T-helper 2 cell treated with Interferon-gamma antibody and Interleukin-4, amounts not matched to agents 5 μg/mL and 100 μg/mL, for 36 hours (primary cell): ENCODE data around the gene NPHS2.
"Not testable (repeated sequence)": the region's sequence is repeated elsewhere in the genome, so short reads cannot be mapped to it uniquely, and the experiment has no call there.

Experiments used
- DNase-seq: peaks from one replicate; pipeline ENCODE4 v3.0.0; 2021; ENCODE audit warnings: low spot score
- H3K27ac Mint-ChIP-seq: one replicate; pipeline ENCODE4 v1.8.0; 2021; ENCODE audit warnings: mild to moderate bottlenecking, mixed read lengths
- H3K27me3 Mint-ChIP-seq: one replicate; pipeline ENCODE4 v1.8.0; 2021; ENCODE audit warnings: low read depth, mixed read lengths
- H3K36me3 Mint-ChIP-seq: one replicate; pipeline ENCODE4 v1.8.0; 2021; ENCODE audit warnings: low read depth, mixed read lengths
- H3K4me1 Mint-ChIP-seq: one replicate; pipeline ENCODE4 v1.8.0; 2021; ENCODE audit warnings: low read depth, mixed read lengths
- H3K4me3 Mint-ChIP-seq: one replicate; pipeline ENCODE4 v1.8.0; 2022; ENCODE audit warnings: mild to moderate bottlenecking, moderate library complexity, mixed read lengths
- H3K9me3 Mint-ChIP-seq: one replicate; pipeline ENCODE4 v1.8.0; 2021; ENCODE audit warnings: mixed read lengths

NPHS2 gene

DNA sequence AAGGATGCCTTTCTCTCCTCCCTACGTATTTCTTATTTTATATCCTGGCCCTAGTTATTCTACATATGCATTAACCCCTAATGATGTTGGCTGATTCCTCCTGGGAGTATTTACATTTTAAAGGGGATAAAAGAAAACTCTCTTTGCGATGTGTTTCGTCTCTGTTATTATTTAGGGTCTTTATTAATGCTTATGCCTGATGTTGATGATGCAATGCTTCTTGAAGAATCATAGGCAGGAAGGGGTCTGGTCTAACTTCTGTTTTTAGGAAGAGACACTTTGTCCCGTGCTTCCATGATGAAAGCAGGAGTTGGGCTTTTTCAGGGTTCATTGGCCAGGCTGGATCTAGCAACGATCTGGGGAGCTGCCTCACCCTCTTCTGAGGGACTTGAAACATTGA lies 761 bp upstream of the NPHS2 start:
- Mint-ChIP-seq H3K27ac (no peak overlapping the region), H3K36me3 (no peaks in the 10 kb centered on the region), H3K27me3 (peaks cover 42% of the 10 kb centered on the region), H3K4me1 (no peaks in the 10 kb centered on the region), H3K4me3 (no peak overlapping the region), H3K9me3 (no peaks in the 10 kb centered on the region)
- no peak for DNase-seq

DNA sequence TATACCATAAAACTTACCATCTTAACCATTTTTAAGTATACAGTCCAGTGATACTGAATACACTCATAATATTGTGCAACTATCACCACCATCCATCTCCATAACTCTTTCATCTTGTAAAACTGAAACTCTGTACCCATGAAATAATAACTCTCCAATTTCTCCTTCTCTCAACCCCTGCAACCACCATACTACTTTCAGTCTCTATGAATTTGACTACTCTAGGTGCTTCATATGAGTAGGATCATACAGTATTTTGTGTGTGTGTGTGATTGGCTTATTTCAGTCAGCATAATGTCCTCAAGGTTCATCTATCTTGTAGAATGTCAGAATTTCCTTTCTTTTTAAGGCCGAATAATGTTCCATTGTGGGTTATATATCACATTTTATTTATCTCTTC lies 17.7 kb downstream of the NPHS2 start:
- no peaks in the 10 kb centered on the region for H3K4me1 Mint-ChIP-seq
- H3K9me3 Mint-ChIP-seq = no peaks in the 10 kb centered on the region
- H3K4me3 Mint-ChIP-seq = no peak overlapping the region
- H3K27me3 Mint-ChIP-seq = no peaks in the 10 kb centered on the region
- DNase-seq = no peak
- no peak overlapping the region for H3K27ac Mint-ChIP-seq
- H3K36me3 Mint-ChIP-seq = no peaks in the 10 kb centered on the region

DNA sequence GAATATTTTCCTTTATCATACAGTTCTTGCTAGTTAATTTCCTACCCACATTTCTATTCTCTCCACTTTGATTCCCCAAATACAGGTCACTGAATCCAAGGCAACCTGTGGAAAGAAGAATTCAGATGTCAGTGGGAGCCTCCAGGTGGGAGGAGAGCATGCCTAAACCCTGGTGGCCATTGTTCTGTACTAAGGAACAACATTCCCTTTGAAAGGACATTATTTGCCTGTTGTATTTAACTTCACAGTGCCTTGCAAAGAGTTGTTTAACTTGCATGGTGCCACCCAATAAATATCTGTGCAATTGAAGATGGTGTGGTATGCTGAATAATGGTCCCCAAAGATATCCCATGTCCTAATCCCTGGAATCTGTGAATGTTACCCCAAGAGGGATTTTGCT lies 21.3 kb downstream of the NPHS2 start:
- H3K9me3 Mint-ChIP-seq = no peaks in the 10 kb centered on the region
- H3K27me3 Mint-ChIP-seq = no peaks in the 10 kb centered on the region
- no peak for DNase-seq
- no peaks in the 10 kb centered on the region for H3K4me1 Mint-ChIP-seq
- H3K36me3 Mint-ChIP-seq = no peaks in the 10 kb centered on the region
- no peak overlapping the region for H3K27ac Mint-ChIP-seq
- H3K4me3 Mint-ChIP-seq = no peak overlapping the region

DNA sequence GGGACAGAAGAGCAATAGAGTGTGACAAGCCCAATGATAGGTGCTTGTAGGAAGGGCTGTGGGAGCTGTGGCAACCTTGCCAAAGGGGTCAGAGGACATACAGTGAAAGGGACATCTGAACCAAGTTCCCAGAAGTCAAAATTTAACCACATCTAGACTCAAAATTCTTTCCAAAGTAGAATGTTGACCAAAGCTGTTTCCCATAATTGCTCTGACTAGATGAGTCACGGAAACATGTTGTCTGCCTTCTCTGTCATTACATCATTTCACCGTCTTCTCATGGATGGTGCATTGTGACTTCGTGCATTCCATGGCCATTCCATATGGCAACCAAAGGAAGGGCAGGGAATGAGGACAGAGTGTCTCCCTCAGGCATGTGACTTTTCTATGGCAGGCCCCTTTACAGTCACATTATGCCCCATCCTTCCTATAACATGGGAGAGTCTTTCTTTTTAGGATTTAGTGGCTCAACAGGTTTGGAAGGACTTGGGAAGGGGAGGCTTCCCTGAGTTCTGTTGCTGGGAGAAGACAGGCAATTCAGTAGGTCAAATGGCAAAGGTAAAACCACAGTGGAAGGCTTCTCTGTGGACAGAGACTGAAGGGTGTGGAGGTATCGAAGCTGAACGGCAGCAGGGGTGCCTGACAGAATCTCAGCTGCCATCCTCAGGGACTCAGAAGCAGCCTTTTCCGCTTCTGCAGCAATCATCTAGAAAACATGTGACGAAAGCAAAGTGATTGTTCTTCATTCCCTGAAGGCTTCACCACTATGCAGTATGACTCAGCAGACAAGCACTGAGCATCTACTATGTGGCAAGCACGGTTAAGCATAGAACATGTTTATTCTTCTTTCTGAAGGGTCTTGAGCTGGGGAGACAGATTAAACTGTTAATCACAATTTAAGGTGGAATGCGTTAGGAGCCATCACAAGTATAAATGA lies 24.7 kb downstream of the NPHS2 start:
- Mint-ChIP-seq H3K9me3 (no peaks in the 10 kb centered on the region), H3K36me3 (no peaks in the 10 kb centered on the region), H3K4me3 (no peak overlapping the region), H3K27me3 (no peaks in the 10 kb centered on the region), H3K4me1 (no peaks in the 10 kb centered on the region), H3K27ac (no peak overlapping the region)
- no peak for DNase-seq

DNA sequence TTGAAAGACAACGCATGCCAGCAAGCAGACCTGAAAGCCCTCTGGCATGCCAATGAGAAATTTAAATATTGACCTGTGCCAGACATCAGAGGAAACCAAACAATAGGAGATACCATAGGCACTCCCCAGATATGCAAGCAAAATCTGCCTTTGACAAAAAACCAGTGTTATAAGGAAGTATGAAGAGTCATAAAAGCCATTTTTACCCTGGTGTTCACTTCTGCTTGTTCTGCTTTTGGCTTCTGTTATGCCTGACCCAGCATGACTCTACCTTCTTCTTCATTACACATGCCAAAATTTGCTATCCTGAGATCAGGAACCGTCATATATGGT lies 26.4 kb downstream of the NPHS2 start:
- Mint-ChIP-seq H3K4me1 (no peaks in the 10 kb centered on the region), H3K27me3 (no peaks in the 10 kb centered on the region), H3K9me3 (no peaks in the 10 kb centered on the region), H3K27ac (no peak overlapping the region), H3K36me3 (no peaks in the 10 kb centered on the region), H3K4me3 (no peak overlapping the region)
- DNase-seq = no peak

DNA sequence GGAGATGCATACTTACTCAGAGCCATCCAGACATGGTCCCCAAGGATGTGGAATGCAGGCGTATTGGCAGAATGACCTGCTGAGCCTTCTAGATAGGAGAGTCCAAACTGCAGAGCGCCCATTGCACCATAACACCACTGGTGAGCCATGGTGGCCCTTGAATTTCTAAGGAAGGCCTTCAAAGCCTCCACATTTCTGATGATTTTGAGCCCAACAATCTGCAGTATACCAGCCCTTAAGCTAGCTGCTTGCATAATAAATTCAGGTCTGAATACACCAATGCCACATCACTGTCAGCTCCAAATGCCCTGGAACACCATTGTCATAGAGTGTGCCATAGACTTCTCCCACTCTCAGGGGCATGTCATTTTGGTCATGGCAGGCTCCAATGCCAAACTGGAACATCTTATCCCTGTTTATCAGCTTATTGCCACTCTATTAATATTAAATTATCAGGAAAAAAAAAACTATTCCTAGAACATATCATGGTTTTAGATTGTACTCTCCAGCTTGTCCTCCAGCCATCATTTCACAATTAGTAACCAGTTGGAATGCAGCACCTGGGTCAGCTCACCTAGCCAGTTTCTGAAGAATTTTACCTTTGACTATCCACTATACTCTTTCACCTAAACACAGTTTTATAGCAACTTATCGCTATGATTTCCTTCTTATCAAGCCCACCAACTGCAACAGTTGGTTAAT lies 26.9 kb downstream of the NPHS2 start:
- H3K27me3 Mint-ChIP-seq = no peaks in the 10 kb centered on the region
- no peaks in the 10 kb centered on the region for H3K4me1 Mint-ChIP-seq
- H3K4me3 Mint-ChIP-seq = no peak overlapping the region
- no peak for DNase-seq
- H3K36me3 Mint-ChIP-seq = no peaks in the 10 kb centered on the region
- no peaks in the 10 kb centered on the region for H3K9me3 Mint-ChIP-seq
- H3K27ac Mint-ChIP-seq = no peak overlapping the region

DNA sequence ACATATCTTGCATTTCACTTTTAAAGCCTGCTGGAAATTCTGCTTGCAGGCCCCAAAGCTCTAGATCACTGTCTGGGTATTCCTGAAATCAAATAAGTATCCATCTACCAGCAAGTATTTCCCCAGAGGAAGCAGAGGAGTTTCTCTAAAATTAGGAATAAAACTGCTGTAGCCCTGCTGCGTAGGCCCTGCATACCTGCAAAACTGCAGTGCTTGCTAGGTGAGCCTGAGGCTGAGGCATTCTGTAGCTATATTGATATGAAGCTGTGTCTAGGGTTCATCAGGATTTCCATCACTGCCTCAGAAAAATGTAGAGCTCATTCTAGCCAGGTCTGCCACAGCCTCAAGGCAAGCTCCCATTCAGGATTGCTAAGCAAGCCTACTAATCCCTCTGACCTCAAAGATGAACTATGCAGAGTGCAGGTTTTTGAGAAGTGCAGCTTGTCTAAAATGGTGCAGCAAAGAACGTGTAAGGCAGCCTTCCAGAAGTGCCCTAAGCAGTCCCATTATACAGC lies 28.7 kb downstream of the NPHS2 start:
- Mint-ChIP-seq H3K27me3 (no peaks in the 10 kb centered on the region), H3K9me3 (no peaks in the 10 kb centered on the region), H3K4me3 (no peak overlapping the region), H3K36me3 (no peaks in the 10 kb centered on the region), H3K27ac (no peak overlapping the region), H3K4me1 (no peaks in the 10 kb centered on the region)
- DNase-seq = no peak

DNA sequence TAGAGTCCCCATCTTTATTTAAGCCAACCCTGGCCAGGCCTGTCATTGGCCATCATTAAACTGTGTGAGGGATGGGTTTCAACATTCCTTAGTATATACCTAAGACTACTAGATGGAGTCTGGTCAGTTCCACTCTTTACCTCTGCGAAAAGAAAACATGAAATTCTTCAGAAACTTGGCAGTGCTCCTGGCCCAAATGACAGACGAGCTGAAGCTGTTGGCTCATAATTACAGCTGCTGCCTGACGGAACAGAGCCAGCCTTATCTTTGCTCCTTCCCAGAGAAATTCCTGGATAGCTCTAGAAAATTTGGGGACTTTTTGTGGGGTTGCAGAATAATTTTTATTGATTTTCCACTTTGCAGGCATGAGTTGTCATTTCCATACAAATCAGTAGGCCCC lies 30.4 kb downstream of the NPHS2 start:
- no peaks in the 10 kb centered on the region for H3K4me1 Mint-ChIP-seq
- H3K27me3 Mint-ChIP-seq = no peaks in the 10 kb centered on the region
- no peaks in the 10 kb centered on the region for H3K36me3 Mint-ChIP-seq
- no peak overlapping the region for H3K27ac Mint-ChIP-seq
- DNase-seq = no peak
- no peaks in the 10 kb centered on the region for H3K9me3 Mint-ChIP-seq
- no peak overlapping the region for H3K4me3 Mint-ChIP-seq

DNA sequence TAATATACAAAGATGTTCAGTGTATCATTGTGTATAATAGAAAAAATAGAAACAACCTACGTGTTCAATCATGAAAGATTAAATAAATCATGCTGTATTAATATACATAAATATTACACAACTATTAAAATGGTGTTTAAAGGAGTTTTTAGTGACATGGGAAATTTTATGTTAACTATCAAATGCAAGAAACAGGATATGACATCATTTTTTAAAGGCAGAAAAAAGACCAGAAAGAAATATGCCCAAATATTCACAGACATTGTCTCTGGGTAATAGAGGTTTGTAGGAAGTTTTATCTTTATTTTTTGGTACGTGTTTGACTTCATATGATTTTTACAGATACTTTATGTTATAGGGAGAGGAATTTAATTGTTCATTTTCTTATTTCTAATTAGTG lies 34.0 kb downstream of the NPHS2 start:
- no peak overlapping the region for H3K27ac Mint-ChIP-seq
- H3K9me3 Mint-ChIP-seq = peaks cover 17% of the 10 kb centered on the region
- DNase-seq = no peak
- no peaks in the 10 kb centered on the region for H3K36me3 Mint-ChIP-seq
- no peaks in the 10 kb centered on the region for H3K4me1 Mint-ChIP-seq
- no peaks in the 10 kb centered on the region for H3K27me3 Mint-ChIP-seq
- H3K4me3 Mint-ChIP-seq = no peak overlapping the region

DNA sequence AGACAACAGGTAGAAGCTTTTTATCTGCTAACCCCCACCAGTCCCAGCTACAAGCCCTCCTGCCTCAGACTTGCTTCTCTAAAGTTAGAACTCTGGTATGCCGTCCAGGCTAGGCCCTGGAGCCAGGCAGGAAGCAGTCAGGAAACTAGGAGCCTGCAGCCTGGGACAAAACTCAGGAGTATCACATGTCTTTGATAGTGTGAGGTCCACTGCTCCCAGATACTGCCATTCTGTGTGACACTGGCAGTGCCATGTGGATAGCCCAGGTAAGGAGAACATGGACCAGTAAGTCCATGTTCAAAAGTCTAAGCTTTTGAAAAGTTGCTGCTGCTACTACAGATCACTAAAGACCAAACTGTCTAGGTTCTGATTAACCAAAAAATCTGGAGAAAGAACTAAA lies 45.4 kb downstream of the NPHS2 start:
- Mint-ChIP-seq H3K4me1 (no peaks in the 10 kb centered on the region), H3K9me3 (peaks cover 4% of the 10 kb centered on the region), H3K27me3 (no peaks in the 10 kb centered on the region), H3K27ac (no peak overlapping the region), H3K36me3 (no peaks in the 10 kb centered on the region), H3K4me3 (no peak overlapping the region)
- no peak for DNase-seq

DNA sequence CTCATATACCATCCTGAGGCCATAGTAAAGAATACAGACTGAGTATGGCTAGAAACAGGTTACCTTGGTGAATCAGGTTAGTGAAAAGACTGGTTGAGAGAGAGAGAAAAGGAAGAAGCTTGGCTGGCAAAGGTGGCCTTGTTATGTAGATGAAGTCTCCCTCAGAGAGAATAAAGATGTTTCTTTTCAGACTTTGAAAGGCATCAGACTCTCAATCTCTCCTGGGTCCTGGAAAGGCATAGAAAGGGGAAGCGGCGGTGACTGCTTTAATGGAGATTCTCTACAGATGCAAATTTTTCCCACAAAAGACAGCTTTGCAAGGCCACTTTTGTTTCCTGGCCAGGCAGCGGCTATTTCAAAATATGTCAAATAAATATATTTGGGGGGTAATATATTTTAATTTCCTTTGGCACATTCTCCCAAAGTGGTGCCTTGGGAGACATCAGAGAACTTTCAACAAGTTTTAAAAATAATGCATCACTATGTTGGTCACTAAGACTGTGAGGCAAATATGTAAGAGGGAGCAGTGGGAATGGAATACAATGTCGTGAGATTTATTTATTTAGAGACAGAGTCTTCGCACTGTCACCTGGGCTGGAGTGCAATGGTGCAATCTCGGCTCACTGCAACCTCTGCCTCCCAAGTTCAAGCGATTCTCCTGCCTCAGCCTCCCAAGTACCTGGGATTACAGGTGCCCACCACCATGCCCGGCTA lies 46.1 kb downstream of the NPHS2 start:
- no peak overlapping the region for H3K27ac Mint-ChIP-seq
- no peaks in the 10 kb centered on the region for H3K36me3 Mint-ChIP-seq
- H3K9me3 Mint-ChIP-seq = peaks cover 2% of the 10 kb centered on the region
- H3K4me1 Mint-ChIP-seq = no peaks in the 10 kb centered on the region
- no peaks in the 10 kb centered on the region for H3K27me3 Mint-ChIP-seq
- DNase-seq = no peak
- H3K4me3 Mint-ChIP-seq = no peak overlapping the region

DNA sequence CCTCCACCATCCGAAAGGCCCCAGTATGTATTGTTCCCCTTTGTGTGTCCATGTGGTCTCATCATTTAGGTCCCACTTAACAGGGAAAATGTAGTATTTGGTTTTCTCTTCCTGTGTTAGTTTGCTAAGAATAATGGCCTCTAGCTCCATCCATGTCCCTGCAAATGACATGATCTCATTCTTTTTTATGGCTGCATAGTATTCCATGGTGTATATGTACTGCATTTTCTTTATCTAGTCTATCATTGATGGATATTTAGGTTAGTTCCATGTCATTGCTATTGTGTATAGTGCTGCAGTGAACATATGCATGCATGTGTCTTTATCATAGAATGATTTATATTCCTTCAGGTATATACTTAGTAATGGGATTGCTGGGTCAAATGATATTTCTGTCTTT lies 57.2 kb downstream of the NPHS2 start:
- H3K9me3 Mint-ChIP-seq, H3K27ac Mint-ChIP-seq, H3K27me3 Mint-ChIP-seq, H3K4me1 Mint-ChIP-seq, H3K4me3 Mint-ChIP-seq, H3K36me3 Mint-ChIP-seq, DNase-seq: not testable (repeated sequence)

DNA sequence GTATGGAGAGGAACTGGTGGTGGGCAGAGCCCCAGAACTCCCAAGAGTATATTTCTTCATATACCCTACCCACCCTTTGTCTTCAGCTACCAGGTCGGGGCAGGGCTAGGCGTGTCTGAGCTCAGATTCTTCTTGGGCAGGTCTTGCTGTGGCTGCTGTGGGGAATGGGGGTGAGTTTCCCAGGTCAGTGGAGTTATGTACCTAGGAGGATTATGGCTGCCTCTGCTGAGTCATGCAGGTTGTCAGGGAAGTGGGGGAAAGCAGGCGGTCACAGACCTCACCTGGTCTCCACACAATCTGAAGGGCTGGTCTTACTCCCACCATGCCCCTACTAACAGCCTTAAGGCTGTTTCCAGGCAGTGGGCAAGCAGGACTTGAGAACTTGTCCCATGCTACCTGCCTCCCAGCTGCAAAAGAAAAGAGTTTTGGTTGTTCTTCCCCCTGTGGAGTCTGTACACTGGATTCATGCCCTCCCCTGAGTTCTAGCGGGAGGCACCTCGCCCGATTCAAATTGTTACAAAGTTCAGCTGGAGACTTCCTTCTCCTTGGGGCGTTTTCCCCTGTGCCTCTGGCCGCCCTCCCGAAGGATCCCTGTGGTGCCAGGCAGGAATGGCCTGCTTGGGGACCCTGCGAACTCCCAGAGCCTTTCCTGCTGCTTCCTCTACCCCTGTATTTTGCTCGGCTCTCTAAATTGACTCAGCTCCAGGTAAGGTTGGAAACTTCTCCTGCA lies 58.6 kb downstream of the NPHS2 start:
- Mint-ChIP-seq H3K27ac (no peak overlapping the region), H3K4me1 (no peaks in the 10 kb centered on the region), H3K36me3 (no peaks in the 10 kb centered on the region), H3K4me3 (no peak overlapping the region), H3K27me3 (no peaks in the 10 kb centered on the region), H3K9me3 (peaks cover 4% of the 10 kb centered on the region)
- no peak for DNase-seq
